Measurements from ENCODE around the gene NPAS3. TPM values are rescaled to one million over a fixed set of nuclear protein-coding genes. Genes with fewer than 3 reads are reported as not detected.

The NPAS3 gene
- polyA plus RNA-seq, 2 of the 4 experiments (the other 2 are of a cell fraction), result not detected

DNA sequence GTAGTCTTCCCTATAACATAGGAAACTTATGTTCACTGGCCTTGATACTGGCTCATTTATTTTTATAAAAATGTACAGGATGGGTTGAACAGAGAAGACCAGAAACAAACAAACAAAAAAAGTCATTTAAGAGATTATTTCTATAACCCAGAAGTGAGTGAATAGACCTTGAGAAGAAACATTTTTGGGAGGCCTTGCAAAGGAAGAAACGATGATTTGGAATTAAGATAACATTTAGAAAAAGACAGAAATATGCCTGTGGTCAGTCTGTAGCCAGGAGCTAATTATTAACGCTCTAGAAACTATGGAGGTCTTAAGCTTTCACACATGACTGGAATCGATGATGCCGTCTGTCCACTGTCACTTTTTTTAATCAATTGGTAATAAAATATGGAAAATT, 748.2 kb downstream of the NPAS3 start (continued):
- TF ChIP-seq, protein P1, sequence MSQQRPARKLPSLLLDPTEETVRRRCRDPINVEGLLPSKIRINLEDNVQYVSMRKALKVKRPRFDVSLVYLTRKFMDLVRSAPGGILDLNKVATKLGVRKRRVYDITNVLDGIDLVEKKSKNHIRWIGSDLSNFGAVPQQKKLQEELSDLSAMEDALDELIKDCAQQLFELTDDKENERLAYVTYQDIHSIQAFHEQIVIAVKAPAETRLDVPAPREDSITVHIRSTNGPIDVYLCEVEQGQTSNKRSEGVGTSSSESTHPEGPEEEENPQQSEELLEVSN (IDR thresholded peaks at IDR 0.05; ENCODE audit: borderline replicate concordance, low read depth), result no peak

DNA sequence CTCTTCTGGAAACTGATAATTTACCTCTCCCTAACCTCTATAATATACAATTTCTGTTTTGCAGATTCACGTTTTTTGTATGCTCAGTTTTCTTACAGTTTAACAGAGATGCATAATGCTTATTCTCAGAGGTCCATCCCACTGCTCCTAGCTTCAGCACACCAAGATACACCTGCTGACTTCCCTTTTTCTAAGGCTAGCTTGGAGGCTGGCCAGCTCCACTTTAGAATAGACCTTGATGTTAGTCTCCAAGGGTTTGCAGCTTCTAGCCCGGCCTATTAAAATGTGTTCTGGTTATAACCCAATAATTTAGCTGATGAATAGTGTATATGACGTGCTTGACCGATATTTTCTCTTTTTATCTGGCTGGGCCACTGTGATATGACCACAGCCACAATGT, 751.0 kb downstream of the NPAS3 start:
- FAIRE-seq, result no peak
- WGBS (ENCODE audit: missing lambda C conversion rate), result 12% methylated on average over 4 of the region's 4 CpGs
- Histone ChIP-seq H3K4me1 (no peaks in the 10 kb centered on the region), H3K4me2 (no peak overlapping the region), H3K9me3 (no peaks in the 10 kb centered on the region), H3K4me3 (no peak overlapping the region), H3K27ac (no peak overlapping the region)
- no peak for TF ChIP-seq TP53 (CRISPR knock-in tag; IDR thresholded peaks at IDR 0.05)
- no peak for TF ChIP-seq CHD2 (IDR thresholded peaks at IDR 0.05; ENCODE audit: low read length, partially characterized antibody)
- TF ChIP-seq, protein P2, sequence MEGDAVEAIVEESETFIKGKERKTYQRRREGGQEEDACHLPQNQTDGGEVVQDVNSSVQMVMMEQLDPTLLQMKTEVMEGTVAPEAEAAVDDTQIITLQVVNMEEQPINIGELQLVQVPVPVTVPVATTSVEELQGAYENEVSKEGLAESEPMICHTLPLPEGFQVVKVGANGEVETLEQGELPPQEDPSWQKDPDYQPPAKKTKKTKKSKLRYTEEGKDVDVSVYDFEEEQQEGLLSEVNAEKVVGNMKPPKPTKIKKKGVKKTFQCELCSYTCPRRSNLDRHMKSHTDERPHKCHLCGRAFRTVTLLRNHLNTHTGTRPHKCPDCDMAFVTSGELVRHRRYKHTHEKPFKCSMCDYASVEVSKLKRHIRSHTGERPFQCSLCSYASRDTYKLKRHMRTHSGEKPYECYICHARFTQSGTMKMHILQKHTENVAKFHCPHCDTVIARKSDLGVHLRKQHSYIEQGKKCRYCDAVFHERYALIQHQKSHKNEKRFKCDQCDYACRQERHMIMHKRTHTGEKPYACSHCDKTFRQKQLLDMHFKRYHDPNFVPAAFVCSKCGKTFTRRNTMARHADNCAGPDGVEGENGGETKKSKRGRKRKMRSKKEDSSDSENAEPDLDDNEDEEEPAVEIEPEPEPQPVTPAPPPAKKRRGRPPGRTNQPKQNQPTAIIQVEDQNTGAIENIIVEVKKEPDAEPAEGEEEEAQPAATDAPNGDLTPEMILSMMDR (IDR thresholded peaks at IDR 0.05), result no peak
- TF ChIP-seq JUNB (IDR thresholded peaks at IDR 0.05), result no peak
- no peak for TF ChIP-seq GATA3 (IDR thresholded peaks at IDR 0.05; ENCODE audit: borderline replicate concordance)
- no peak for TF ChIP-seq KDM5A (IDR thresholded peaks at IDR 0.05)
- no peak for TF ChIP-seq HOXB5 (CRISPR knock-in tag; IDR thresholded peaks at IDR 0.05)
- no peak for TF ChIP-seq ZFP36 (IDR thresholded peaks at IDR 0.05; ENCODE audit: borderline replicate concordance, partially characterized antibody)
- TF ChIP-seq FOXS1 (CRISPR knock-in tag; IDR thresholded peaks at IDR 0.05), result no peak
- TF ChIP-seq, protein P3, sequence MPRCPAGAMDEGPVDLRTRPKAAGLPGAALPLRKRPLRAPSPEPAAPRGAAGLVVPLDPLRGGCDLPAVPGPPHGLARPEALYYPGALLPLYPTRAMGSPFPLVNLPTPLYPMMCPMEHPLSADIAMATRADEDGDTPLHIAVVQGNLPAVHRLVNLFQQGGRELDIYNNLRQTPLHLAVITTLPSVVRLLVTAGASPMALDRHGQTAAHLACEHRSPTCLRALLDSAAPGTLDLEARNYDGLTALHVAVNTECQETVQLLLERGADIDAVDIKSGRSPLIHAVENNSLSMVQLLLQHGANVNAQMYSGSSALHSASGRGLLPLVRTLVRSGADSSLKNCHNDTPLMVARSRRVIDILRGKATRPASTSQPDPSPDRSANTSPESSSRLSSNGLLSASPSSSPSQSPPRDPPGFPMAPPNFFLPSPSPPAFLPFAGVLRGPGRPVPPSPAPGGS (IDR thresholded peaks at IDR 0.05), result no peak
- TF ChIP-seq, protein P4, sequence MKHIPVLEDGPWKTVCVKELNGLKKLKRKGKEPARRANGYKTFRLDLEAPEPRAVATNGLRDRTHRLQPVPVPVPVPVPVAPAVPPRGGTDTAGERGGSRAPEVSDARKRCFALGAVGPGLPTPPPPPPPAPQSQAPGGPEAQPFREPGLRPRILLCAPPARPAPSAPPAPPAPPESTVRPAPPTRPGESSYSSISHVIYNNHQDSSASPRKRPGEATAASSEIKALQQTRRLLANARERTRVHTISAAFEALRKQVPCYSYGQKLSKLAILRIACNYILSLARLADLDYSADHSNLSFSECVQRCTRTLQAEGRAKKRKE (CRISPR knock-in tag; IDR thresholded peaks at IDR 0.05; ENCODE audit: low read depth), result no peak
- DNase-seq (ENCODE audit: low read depth in 1 of 2, low spot score in 1 of 2), result no peak
- ChIA-PET POLR2A (no interaction called here), CTCF (no interaction called here)
- no peak for ATAC-seq

DNA sequence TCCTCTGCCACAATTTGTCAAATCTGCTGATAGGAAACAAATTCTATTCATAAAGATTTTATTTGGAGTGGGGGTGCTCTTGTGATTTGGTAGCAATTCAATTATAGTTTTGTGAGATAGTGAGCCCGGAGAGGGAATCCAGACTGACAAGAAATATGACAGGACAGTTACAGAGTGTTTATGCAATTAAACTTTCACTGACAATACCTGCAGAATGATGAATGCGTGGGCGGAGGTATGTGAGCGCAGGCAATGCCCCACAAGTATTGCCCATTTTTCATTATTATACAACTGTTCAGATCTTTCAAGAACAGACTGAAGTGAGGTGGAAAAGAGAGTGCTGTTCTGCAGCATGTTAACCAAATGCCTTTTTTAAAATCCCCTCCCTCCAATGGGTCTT, 753.2 kb downstream of the NPAS3 start:
- DNase-seq (ENCODE audit: low read depth in 1 of 2, low spot score in 1 of 2), result no peak
- TF ChIP-seq, protein P1 (IDR thresholded peaks at IDR 0.05; ENCODE audit: borderline replicate concordance, low read depth), result no peak
- TF ChIP-seq CHD2 (IDR thresholded peaks at IDR 0.05; ENCODE audit: low read length, partially characterized antibody) (no peak), FOSL2 (IDR thresholded peaks at IDR 0.05) (no peak), FOSL2 (CRISPR knock-in tag; IDR thresholded peaks at IDR 0.05) (no peak), KDM5A (IDR thresholded peaks at IDR 0.05) (no peak), MAFK (IDR thresholded peaks at IDR 0.05; ENCODE audit: partially characterized antibody) (no peak), JUNB (IDR thresholded peaks at IDR 0.05) (no peak), RNF2 (IDR thresholded peaks at IDR 0.05; ENCODE audit: borderline replicate concordance, low read depth) (no peak), PHF8 (IDR thresholded peaks at IDR 0.05; ENCODE audit: borderline replicate concordance, low read depth) (no peak), RAD21 (conservative IDR thresholded peaks at IDR 0.05 in 1 of 2, IDR thresholded peaks at IDR 0.05 in 1 of 2) (no peak), CHD4 (IDR thresholded peaks at IDR 0.05; ENCODE audit: borderline replicate concordance) (no peak), CBX8 (IDR thresholded peaks at IDR 0.05) (no peak), MAZ (IDR thresholded peaks at IDR 0.05; ENCODE audit: borderline replicate concordance, low read depth, low read length) (no peak)
- no peaks in the 10 kb centered on the region for H3K4me1 ChIP-seq
- no peak for FAIRE-seq
- whole genome bisulfite sequencing (ENCODE audit: missing lambda C conversion rate), result 64% methylated on average over 4 of the region's 4 CpGs
- ChIA-PET POLR2A (no interaction called here), CTCF (interaction anchor here (0.7 kb wide), 1 partner anchor 9 kb away, joined by 3 read pairs; no protein-coding TSS in a partner anchor)
- H3K9me3 ChIP-seq, result no peaks in the 10 kb centered on the region
- H3K4me2 ChIP-seq, result no peak overlapping the region
- ATAC-seq, result no peak
- H3K4me3 ChIP-seq, result no peak overlapping the region
- no peak overlapping the region for H3K27ac ChIP-seq

All from A549 (cell line).